ENCODE measurements around the gene LILRB1.
"Not testable (repeated sequence)": the region's sequence is repeated elsewhere in the genome, so short reads cannot be mapped to it uniquely, and the experiment has no call there.

LILRB1 gene

GRCh38 chr19:54677217-54677616, 46.9 kb downstream of the LILRB1 start:
- CTCF ChIA-PET, result no interaction called here
- POLR2A ChIA-PET, result no interaction called here
- TF ChIP-seq FOXK2 (IDR thresholded peaks at IDR 0.05) (no peak), SP1 (IDR thresholded peaks at IDR 0.05) (no peak), FOXM1 (IDR thresholded peaks at IDR 0.05; ENCODE audit: borderline replicate concordance) (no peak), ARNT (IDR thresholded peaks at IDR 0.05) (no peak), BHLHE40 (IDR thresholded peaks at IDR 0.05; ENCODE audit: borderline replicate concordance) (no peak), TARDBP (IDR thresholded peaks at IDR 0.05) (no peak), FOXA1 (IDR thresholded peaks at IDR 0.05) (no peak), L3MBTL2 (conservative IDR thresholded peaks at IDR 0.05) (no peak), HDGF (IDR thresholded peaks at IDR 0.05; ENCODE audit: borderline replicate concordance) (no peak), ELF4 (IDR thresholded peaks at IDR 0.05) (no peak), CTBP1 (IDR thresholded peaks at IDR 0.05; ENCODE audit: borderline replicate concordance) (no peak), ZNF384 (IDR thresholded peaks at IDR 0.05) (no peak), NFRKB (IDR thresholded peaks at IDR 0.05) (no peak)
- no peak for DNase-seq (ENCODE audit: extremely low spot score)

- POLR2A ChIA-PET; DNase-seq (ENCODE audit: extremely low spot score); CTCF ChIA-PET: not testable (repeated sequence)
Observed at GRCh38 chr19:54681596-54681995, 51.3 kb downstream of the LILRB1 start.

GRCh38 chr19:54682306-54682856, 52.1 kb downstream of the LILRB1 start:
- POLR2A ChIA-PET, result no interaction called here
- CTCF ChIA-PET, result interaction anchor here (1.1 kb wide), 1 partner anchor 8 kb away, joined by 3 read pairs; no protein-coding TSS in a partner anchor
- TF ChIP-seq TARDBP (IDR thresholded peaks at IDR 0.05), result no peak
- TF ChIP-seq FOXA1 (IDR thresholded peaks at IDR 0.05), result no peak
- TF ChIP-seq LEF1 (IDR thresholded peaks at IDR 0.05; ENCODE audit: borderline replicate concordance), result no peak
- TF ChIP-seq SP1 (IDR thresholded peaks at IDR 0.05), result no peak
- TF ChIP-seq BHLHE40 (IDR thresholded peaks at IDR 0.05; ENCODE audit: borderline replicate concordance), result no peak
- no peak for TF ChIP-seq ARNT (IDR thresholded peaks at IDR 0.05)
- TF ChIP-seq FOXK2 (IDR thresholded peaks at IDR 0.05), result no peak
- DNase-seq (ENCODE audit: extremely low spot score), result no peak

GRCh38 chr19:54684527-54684926, 54.2 kb downstream of the LILRB1 start:
- CTCF ChIA-PET, result no interaction called here
- TF ChIP-seq L3MBTL2 (conservative IDR thresholded peaks at IDR 0.05) (no peak), BHLHE40 (IDR thresholded peaks at IDR 0.05; ENCODE audit: borderline replicate concordance) (no peak), FOXM1 (IDR thresholded peaks at IDR 0.05; ENCODE audit: borderline replicate concordance) (no peak), HDGF (IDR thresholded peaks at IDR 0.05; ENCODE audit: borderline replicate concordance) (no peak), FOXK2 (IDR thresholded peaks at IDR 0.05) (no peak), ARNT (IDR thresholded peaks at IDR 0.05) (no peak), CTBP1 (IDR thresholded peaks at IDR 0.05; ENCODE audit: borderline replicate concordance) (no peak), FOXA1 (IDR thresholded peaks at IDR 0.05) (no peak), PKNOX1 (IDR thresholded peaks at IDR 0.05) (no peak), ZNF384 (IDR thresholded peaks at IDR 0.05) (no peak), SP1 (IDR thresholded peaks at IDR 0.05) (no peak), NFRKB (IDR thresholded peaks at IDR 0.05) (no peak), SUZ12 (IDR thresholded peaks at IDR 0.05) (no peak), LEF1 (IDR thresholded peaks at IDR 0.05; ENCODE audit: borderline replicate concordance) (no peak), TARDBP (IDR thresholded peaks at IDR 0.05) (no peak)
- DNase-seq (ENCODE audit: extremely low spot score), result peak; percentile 16
- POLR2A ChIA-PET, result no interaction called here

All from HEK293T (cell line).